NCI-H1436 treated with DMSO at 0.1 percent for 48 hours (cell line): ENCODE data around the gene FRMD5.

Experiments
- DNase-seq: peaks from one replicate; lab custom pipeline; 2025; lab: John Stamatoyannopoulos, UW

FRMD5 gene

DNA sequence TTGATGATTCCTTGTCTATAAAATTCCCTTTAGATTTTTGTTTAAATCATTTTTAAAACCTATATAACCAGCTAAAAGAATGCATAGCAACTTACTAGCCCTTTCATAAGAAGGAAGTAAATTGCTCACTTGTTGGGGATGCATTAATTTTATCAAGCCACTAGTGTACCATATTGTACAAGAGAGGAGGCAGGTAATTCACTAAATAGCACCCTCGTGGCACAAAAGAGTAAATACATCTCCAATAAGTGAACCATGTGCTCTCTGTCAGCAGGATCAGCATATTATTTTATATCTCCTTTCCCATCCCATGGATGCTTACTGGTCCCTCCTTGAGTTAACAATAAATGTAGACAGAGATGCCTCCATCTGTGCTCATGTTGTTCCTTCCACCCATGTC lies 34.3 kb downstream of the FRMD5 start:
- DNase-seq, result no peak

DNA sequence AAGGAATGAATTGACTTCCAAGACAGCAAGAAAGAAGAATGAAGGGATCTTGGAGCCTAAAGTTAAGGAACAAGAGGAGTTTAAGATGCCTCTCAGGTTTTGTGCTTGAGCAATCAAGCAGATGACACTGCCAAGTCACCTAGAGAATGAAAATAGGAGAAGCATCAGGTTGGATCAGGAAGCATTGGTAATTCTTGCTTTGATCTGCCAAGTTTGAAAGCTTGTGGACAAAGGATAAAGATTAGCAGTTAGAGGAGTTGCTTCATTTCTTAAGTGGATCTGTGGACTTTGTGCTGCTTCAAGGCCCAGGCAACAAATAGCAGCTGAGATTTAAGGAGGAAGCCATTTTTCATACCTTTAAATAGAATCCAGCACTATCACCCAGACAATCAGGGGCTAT lies 35.6 kb downstream of the FRMD5 start:
- no peak for DNase-seq

DNA sequence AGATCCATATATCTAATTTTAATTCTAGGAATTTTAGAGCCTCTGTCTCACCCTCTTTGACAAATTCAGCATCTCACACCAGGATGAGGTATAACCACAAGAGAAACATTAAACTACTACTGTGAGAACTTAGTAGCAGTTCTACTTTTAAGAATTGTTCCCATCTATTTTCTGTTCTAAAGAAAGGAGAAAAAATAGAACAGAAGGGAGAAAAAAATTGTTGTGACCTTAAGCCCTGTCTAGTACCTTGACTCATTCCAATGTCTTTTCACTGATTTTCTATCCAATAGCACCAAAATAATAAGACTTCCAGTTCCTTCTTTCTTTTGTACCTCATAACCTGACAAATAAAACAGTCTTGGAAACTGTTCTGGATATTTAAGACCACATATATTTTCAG lies 37.0 kb downstream of the FRMD5 start:
- DNase-seq, result no peak

DNA sequence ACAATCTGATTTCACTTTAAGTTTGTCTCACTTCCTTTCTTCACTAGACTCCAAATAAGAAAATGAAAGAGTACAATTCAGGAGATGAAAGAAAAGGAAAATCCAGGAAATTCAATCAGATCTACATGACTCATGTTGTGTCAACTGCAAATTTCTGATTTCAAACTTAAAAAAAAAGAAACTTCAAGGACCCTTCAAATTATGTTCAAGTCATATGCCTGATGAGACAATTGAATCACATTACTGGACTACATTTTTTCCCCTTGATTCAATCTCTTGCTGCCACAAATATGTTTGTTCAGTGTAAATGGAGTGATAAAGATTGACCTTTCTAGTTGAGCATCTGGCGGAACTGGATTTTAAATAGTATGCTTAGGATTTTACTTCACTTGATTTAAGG lies 37.4 kb downstream of the FRMD5 start:
- DNase-seq, result no peak

DNA sequence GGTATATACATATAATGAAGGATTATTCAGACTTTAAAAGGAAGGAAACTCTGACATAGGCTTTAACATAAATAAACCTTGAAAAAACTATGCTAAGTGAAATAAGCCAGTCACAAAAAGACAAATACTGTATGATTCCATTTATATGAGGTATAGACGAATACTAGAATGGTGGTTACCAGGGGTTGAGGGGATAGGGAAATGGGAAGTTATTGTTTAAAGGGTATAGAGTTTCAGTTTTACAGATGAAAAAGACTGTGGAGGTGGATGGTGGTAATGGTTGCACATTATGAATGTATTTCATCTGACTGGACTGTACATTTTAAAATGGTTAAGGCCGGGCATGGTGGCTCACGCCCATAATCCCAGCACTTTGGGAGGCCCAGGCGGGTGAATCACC lies 41.7 kb downstream of the FRMD5 start:
- no peak for DNase-seq

DNA sequence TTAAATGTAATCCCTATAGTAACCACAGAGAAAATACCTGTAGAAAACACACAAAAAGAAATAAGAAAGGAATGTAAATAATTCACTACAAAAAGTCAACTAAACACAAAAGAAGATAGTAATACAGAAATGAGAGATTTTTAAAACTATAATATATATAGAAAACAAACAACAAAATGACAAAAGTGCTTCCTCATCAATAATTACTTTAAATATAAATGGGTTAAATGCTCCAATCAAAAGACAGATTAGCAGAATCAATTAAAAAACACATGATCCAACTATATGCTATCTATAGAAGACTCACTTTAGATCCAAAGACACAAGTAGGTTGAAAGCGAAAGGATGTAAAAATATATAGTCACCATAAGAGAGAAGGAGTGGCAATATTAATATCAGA lies 45.8 kb downstream of the FRMD5 start:
- no peak for DNase-seq

DNA sequence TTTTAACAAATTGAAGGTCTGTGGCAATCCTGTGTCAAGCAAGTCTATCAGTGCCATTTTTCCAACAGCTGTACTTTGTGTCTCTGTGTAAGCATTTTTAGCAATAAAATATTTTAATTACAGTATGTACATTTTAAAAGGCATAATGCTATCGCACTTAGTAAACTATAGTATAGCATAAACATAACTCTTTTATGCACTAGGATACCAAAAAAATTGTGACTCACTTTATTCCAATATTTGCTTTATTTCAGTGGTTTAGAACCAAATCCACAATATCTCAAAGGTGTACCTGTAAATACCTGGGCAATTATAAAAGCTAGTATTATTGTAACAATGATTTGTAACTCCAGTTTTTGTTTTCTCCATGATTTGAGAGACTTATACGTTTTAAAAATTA lies 46.5 kb downstream of the FRMD5 start:
- no peak for DNase-seq

DNA sequence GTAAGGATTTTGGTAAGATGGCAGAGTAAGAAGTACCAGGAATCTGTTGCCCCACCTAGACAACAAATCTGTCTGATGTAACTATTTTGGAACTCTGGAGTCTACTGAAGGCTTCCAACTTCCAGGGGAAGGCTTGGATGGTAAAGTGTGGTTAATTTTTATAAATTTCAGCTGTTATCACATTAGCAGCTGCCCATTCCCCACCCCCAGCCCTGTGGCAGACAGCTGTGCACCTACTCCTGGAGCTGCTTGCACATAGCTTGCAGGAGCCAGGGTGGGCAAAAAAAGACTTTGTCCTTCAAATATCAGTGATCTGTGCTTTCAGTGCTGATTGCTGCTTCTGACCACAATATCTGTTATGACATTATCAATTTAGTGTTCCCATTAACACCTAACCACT lies 47.4 kb downstream of the FRMD5 start:
- no peak for DNase-seq

DNA sequence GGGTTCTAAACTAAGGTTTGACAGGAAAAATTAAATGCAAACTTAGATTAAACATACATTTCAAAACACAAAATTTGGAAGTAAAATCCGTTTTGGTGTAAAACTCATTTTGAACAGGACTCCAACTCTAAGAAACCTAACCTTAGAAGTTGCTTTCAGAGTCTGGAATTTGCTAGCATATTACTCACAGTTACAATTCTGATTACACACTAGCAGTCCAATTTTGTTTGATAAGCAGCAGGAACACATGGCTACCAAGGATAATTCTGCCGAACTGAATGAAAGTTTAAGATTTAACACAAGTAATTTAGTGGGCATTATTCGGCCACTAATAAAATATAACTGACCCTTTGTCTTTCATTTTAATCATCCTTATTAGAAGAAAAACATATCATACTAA lies 49.6 kb downstream of the FRMD5 start:
- no peak for DNase-seq

DNA sequence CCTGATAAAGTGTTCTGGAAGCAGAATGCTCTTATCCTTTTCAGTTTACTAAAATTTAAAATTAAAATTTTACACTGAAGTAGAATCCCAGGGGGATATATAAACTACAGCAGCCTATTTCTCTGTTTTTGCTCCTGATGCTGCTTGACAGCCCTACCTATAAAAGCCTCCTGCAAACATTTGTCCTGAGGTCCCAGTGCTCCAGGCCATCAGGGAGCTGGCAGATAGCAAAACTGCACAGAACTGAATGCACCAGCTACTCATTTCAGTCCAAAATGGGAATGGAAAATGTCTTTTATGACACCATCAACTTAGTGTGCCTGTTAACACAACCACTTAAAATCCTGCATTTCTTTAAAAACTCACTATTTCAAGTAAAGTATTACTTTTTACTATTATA lies 50.1 kb downstream of the FRMD5 start:
- no peak for DNase-seq

DNA sequence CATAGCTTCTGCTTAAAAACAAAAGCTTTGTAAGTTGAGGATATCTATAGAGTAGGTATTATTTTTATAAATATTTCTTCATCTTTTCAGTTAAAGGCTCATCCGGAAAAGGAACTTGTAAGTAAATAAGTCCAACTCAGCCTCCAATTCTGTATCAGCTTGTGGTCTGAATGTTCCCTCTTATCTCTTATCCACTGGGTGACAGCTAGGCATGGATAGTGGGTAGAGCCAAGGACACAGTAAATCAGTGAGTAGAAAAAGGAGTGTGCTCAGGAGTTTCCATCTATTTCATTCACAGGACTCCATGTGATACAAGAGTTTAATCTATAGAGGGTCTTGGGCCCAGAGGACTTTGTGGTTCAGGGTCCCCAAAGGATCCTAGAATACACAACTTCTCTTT lies 50.9 kb downstream of the FRMD5 start:
- no peak for DNase-seq

DNA sequence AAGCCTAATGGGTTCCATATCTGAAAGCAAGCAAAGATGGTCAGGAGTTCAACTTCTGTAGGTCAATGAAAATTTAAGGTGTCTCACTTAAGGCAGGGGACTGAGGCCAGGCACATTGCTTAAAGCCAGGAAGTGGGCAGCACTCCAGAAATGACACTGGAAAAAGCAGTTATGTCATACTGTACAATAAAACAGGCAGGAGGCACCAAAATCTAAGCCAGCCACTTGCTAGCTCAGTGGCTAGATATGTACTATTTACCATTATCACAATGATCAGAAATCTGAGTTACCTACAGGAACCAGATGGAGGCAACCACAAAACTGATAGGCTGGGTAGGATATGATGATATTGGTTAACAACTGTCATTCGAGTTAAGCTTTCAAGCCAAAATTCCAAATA lies 57.3 kb downstream of the FRMD5 start:
- DNase-seq, result no peak

DNA sequence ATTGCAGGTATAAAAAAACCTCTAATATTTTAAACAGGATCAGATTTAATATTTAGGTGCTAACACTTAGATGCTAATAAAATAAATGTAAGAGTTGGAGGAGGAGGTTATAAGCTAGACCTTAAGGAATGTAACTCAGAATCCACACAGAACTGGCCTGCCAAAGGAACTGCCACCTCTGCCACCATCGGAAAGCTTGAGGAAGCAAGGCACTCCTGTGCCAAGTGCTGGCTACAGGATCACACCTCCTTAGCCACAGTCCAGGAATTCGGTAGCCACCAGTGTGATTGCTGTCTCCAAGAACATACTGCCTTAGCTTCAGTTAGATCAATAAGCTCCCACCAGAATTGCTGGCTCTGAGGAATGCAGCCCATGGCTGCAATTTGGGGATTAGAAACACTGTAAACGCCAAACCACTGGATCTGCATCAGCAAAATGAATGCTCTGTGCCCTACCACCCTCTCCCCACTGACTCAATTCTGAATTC lies 58.0 kb downstream of the FRMD5 start:
- DNase-seq, result no peak

DNA sequence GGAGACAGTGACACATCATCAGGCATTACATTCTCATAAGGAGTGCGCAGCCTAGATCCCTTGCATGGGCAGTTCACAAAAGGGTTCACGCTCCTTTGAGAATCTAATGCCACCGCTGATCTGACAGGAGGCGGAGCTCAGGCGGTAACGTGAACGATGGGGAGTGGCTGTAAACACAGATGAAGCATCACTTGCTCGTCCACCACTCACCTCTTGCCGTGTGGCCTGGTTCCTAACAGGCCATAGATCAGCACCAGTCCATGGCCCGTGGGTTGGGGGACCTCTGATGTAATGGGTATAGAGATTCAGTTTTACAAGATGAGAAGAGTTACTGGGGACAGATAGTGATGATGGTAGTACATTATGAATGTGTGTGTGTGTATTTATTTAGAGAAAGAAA lies 63.0 kb downstream of the FRMD5 start:
- no peak for DNase-seq

DNA sequence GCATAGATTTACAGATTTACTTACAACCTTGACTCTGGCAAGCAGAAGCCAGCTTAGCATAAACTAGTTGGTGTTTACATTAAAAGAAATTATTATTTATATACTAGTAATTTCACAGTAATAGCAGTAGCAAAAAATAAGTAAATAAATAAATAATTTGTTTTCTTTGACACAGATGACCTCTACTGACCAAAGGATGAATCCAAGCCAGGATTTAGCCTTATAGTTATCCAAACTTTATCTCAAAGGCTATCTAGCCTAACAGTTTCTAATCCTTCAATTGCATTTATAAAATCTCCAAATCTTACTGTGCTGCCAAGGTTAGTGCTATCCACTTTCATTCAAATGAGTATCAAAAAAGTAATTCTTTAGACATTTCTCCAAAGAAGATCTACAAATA lies 64.3 kb downstream of the FRMD5 start:
- no peak for DNase-seq

DNA sequence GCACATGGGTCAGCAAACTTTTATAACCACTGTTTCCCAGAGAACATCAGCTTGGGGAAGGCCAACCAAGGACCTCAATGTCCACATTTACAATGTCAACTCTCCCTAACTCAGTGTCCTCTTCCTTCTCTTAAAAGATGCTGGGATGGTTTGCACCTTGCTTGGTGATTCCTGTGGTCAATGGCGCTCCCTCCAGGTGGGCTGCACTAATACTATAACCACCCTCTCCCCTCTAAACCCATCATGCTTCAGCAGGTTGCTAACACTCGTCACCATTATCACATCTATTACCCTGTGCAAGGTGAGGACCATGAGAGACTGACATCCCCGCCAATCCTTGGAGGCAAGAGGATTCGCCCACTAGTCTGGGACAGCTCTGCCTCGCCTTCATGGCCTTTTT lies 65.2 kb downstream of the FRMD5 start:
- no peak for DNase-seq

DNA sequence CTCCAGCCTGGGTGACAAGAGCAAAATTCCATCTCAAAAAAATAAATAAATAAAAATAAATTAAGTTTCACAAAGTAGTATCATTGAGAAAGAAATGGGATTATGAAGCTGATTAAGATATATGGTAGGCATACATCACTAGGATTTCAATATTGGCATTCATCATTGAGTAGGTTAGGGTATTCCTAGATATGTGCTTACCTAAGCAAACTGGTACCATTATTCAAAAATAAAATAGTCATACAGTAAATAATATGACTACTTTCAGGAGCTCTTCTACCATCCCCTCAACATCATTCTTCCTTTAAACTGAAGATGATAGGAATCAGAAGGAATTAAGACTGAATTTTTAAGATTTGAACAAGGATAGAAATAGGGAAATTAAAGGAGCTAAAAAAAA lies 66.6 kb downstream of the FRMD5 start:
- DNase-seq, result no peak

DNA sequence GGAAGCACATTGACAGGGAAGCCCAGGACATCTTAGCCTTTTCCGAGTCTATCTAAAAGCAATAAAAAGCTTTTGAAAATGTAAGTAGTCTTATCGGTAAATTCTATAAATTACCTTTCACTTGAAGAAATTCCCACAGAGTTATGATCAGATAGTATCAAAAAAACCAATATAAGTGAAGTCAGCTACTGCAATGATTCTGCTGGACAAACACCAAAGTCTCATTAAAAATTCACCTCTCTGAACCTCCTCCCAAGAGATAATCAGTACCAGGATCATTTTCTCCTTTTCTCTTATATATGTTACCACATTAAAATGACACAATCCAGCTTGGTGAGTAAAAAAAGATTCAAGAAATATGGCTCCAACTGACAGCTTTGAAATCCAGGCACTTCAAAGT lies 69.2 kb downstream of the FRMD5 start:
- no peak for DNase-seq

DNA sequence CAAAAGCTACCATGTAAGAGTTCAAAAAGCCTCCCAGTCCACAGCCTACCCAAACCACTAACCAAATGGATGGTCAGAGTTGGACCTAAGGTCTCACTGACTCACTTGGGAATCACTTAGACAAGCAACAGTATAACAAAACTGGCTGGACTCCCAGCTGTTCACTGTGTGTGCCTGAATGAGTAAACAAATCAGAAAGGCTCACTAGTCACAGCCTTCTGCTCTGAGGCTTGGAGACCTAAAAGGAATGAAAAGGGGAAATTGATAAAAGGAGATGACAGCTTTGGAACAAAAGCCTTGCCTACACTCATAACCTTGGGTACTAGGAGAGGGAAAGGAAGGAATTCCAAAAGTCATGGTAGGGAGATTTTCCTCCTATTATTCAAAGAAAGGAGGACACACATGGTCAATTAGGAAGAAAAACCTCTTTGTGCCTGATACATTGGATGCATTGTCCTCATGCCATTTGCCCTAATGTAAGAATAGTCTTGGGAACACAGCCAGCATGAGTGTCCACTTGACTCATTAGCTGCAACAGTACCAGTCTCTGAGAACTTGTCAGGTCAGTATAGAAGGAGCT lies 92.3 kb downstream of the FRMD5 start:
- DNase-seq, result no peak

DNA sequence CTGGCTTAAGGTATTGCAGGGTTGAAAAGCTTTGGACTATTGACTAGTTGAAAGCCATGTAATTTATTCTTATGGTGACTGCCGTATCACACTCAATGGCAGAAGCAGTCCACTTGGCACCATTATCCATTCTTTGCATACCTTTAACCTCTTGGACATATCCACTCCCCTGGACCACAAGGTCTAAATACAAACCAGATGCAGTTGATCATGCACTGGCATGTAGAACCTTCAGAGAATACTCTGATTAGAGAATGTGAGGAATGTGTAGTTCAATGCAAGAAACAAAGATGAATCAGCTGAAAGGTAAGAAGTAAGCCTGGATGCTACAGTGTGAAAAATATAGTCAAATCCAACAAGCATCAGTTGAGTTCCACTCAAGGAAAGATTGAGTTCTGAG lies 93.1 kb downstream of the FRMD5 start:
- DNase-seq, result no peak

DNA sequence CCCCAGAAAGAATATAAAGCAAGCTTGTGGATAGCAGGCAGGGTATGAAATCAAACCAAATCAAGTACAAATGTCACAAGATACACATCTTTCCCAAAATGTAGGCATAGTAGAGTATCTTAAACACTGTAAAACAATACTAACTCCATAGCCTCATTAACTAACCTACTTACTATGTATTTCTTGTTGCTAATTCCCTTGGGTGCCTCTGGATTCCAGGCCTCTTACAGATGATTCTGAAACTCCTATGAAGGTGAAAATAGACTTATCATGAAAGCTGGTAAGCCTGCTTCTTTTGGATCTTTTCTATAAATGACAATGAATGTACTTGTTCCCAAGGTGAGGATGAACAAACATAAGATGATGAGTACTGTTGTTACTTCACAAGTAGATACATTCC lies 93.8 kb downstream of the FRMD5 start:
- DNase-seq, result no peak

DNA sequence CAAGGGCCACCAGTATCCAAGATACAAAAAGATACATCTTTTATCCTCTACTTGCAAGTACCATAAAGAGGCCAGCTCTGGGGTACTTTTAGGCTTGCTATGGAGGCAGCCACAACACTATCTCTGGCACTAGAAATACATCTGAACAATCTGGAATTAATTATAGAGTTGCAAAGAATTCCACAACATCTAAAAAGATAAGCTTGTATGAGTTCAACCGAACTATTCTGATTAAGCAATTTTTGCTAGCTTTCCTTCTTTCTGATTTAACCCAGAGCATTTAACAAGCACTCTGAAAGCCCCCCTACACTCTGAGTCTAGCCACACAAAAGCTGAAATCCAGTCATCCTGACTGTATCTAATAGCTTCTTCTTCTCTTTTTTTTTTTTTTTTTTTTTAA lies 95.4 kb downstream of the FRMD5 start:
- no peak for DNase-seq

DNA sequence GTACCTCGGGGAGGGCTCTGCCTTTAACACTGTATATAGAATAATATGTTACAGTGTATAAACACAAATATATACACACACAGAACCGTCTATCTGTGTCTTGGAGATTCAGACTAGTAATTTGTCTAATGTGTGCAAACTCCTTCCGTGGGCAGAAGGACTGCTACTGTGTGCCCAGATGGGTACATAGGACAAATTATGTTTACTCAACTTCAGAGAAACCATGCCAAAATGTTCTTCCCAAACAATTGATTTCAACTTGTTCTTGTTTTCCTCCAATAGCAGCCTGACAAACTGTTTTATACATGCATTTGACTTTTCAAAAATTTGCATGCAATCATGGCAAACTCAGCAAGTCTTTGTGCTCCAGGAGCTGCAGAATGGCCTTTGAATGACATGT lies 97.5 kb downstream of the FRMD5 start:
- DNase-seq, result no peak

DNA sequence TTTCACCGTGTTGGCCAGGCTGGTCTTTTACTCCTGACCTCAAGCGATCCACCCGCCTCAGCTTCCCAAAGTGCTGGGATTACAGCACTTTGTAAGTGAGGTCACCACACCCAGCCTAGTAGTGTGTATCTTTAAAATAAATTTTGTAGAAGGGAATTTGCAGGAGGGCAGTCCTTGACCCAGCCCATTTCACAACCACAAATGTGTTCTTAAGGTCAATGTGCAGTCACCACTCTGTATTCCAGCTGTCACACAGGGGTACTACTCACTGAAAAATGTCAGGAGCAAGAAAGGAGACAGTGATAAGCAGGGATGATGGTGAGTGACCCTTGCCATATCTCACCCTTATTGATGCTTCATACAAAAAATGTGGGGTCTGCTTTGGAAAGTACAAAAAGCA lies 98.5 kb downstream of the FRMD5 start:
- DNase-seq, result no peak

DNA sequence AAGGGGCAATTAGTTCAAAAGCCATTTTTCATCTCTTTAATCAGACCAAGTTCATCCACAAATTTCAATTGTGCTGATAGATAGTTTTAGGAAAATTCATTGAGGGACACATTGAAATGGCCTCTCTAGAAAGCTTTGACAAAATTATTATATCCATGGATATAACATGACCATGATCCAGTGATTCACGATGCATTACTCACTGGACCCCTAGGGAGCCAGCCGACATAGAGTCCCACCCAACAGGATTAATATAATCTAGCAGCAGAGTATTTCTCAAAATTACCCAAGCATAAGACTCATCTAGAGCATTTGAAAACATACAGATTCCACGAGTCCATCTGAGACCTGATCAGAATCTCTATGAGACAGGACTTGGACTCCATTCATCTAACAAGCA lies 100.3 kb downstream of the FRMD5 start:
- no peak for DNase-seq
